DOHH2 (cell line): ENCODE measurements around the gene LDLRAD4.

Experiments used
- H3F3A ChIP-seq: fragments of 200-600 bp; sonication (generic), shearing (Covaris generic); 2 replicates; pipeline ENCODE4 v1.6.0; 2016; ENCODE audit warnings: antibody characterized with exemption, mild to moderate bottlenecking; ENCODE audit not compliant: control insufficient read depth, insufficient read depth
- H3K27ac ChIP-seq: fragments of 200-600 bp; sonication (generic); 2 replicates; pipeline ENCODE4 v1.5.1; 2014; ENCODE audit warnings: low read depth, mild to moderate bottlenecking, low read length, moderate library complexity
- H3K27me3 ChIP-seq: fragments of 200-600 bp; sonication (generic); 2 replicates; pipeline ENCODE4 v1.6.1; 2014; ENCODE audit warnings: mild to moderate bottlenecking, low read length, mixed read lengths; ENCODE audit not compliant: control insufficient read depth
- H3K36me3 ChIP-seq: fragments of 200-600 bp; sonication (generic); 2 replicates; pipeline ENCODE4 v1.6.1; 2014; ENCODE audit warnings: mild to moderate bottlenecking, low read length, moderate library complexity, mixed read lengths; ENCODE audit not compliant: control insufficient read depth
- H3K4me1 ChIP-seq: fragments of 200-600 bp; sonication (generic); 2 replicates; pipeline ENCODE4 v1.6.1; 2014; ENCODE audit warnings: mild to moderate bottlenecking, low read length, mixed read lengths; ENCODE audit not compliant: control insufficient read depth
- H3K4me2 ChIP-seq: fragments of 200-600 bp; sonication (generic); 2 replicates; pipeline ENCODE4 v1.6.0; 2014; ENCODE audit warnings: mild to moderate bottlenecking, low read length, moderate library complexity
- H3K4me3 ChIP-seq: fragments of 200-600 bp; sonication (generic); 2 replicates; pipeline ENCODE4 v1.5.1; 2014; ENCODE audit warnings: mild to moderate bottlenecking, low read length, mixed read lengths
- H3K79me2 ChIP-seq: fragments of 200-600 bp; sonication (generic); 2 replicates; pipeline ENCODE4 v1.6.1; 2014; ENCODE audit warnings: mild to moderate bottlenecking, low read length, mixed read lengths; ENCODE audit not compliant: control insufficient read depth
- H3K9me2 ChIP-seq: fragments of 200-600 bp; sonication (generic); replicated peaks from 2 replicates; pipeline ENCODE4 v1.6.1; 2014; ENCODE audit warnings: mild to moderate bottlenecking, low read length, mixed read lengths; ENCODE audit not compliant: control insufficient read depth
- H3K9me3 ChIP-seq: fragments of 200-600 bp; sonication (generic); 2 replicates; pipeline ENCODE4 v1.6.1; 2014; ENCODE audit warnings: antibody characterized with exemption, low read length, mixed read lengths; ENCODE audit not compliant: control insufficient read depth, insufficient read depth
- H4K20me1 ChIP-seq: fragments of 200-600 bp; sonication (generic); 2 replicates; pipeline ENCODE4 v1.6.0; 2014; ENCODE audit warnings: low read depth, mild to moderate bottlenecking, antibody characterized with exemption, low read length, moderate library complexity; ENCODE audit not compliant: control insufficient read depth, insufficient read depth
- EZH2phosphoT487 ChIP-seq: fragments of 200-600 bp; sonication (generic); IDR thresholded peaks from 2 replicates; pipeline ENCODE4 v1.6.1; 2017; ENCODE audit warnings: borderline replicate concordance, mild to moderate bottlenecking, antibody characterized with exemption, low read length, moderate library complexity, mixed read lengths
- TF ChIP-seq, protein P1 (sequence below): fragments of 200-600 bp; sonication (generic); IDR thresholded peaks from one replicate; pipeline ENCODE4 v1.5.1; 2014; ENCODE audit warnings: antibody characterized with exemption, mild to moderate bottlenecking, low read depth, low read length; ENCODE audit not compliant: poor library complexity, severe bottlenecking

LDLRAD4 gene

DNA sequence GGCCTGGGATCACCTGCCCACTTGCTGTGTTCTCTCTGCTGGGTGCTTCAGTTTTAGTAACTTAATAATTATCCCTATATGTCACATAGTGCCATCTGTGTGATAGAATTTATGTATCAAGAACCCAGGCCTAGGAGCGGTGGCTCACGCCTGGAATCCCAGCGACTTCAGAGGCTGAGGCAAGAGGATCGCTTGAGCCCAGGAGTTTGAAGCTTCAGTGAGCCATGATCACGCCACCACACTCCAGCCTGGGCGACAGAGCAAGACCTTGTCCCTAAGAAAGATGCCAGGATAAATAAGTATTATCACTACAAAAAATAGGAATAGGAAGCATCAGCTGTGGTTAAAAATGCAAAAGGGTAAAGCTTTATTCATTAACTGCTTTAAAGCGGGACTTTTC, 267.0 kb downstream of the LDLRAD4 start:
- Histone ChIP-seq H3K36me3 (no peaks in the 10 kb centered on the region), H3F3A (no peaks in the 10 kb centered on the region), H3K9me2 (no peaks in the 10 kb centered on the region), H3K27me3 (no peaks in the 10 kb centered on the region), H3K4me3 (no peak overlapping the region), H3K4me2 (no peak overlapping the region), H3K27ac (no peak overlapping the region), H3K79me2 (no peaks in the 10 kb centered on the region), H3K9me3 (no peaks in the 10 kb centered on the region), H4K20me1 (no peaks in the 10 kb centered on the region), H3K4me1 (no peaks in the 10 kb centered on the region)
- no peak for TF ChIP-seq EZH2phosphoT487
- TF ChIP-seq, protein P1, sequence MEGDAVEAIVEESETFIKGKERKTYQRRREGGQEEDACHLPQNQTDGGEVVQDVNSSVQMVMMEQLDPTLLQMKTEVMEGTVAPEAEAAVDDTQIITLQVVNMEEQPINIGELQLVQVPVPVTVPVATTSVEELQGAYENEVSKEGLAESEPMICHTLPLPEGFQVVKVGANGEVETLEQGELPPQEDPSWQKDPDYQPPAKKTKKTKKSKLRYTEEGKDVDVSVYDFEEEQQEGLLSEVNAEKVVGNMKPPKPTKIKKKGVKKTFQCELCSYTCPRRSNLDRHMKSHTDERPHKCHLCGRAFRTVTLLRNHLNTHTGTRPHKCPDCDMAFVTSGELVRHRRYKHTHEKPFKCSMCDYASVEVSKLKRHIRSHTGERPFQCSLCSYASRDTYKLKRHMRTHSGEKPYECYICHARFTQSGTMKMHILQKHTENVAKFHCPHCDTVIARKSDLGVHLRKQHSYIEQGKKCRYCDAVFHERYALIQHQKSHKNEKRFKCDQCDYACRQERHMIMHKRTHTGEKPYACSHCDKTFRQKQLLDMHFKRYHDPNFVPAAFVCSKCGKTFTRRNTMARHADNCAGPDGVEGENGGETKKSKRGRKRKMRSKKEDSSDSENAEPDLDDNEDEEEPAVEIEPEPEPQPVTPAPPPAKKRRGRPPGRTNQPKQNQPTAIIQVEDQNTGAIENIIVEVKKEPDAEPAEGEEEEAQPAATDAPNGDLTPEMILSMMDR, result no peak

DNA sequence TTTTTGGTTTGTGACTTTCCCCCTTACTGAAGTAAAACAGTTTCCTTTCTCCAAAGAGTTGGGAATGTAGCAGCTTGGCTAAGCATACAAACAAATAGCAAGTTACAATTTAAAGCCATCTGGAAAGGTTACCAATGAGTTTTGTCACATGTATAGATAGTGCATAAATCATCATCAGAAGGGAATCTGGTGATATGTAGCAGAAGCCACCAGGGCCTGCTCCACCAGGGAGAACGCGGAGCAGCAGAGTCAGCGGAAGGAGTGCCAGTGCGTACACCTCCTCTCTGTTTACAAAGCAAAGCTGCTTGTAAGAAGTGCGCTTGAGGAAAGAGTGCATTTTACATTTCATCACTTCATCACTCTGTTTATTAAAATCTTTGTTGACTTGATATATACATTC, 267.7 kb downstream of the LDLRAD4 start:
- H3K27ac ChIP-seq, result no peak overlapping the region
- no peaks in the 10 kb centered on the region for H3K9me2 ChIP-seq
- no peak overlapping the region for H3K4me3 ChIP-seq
- no peaks in the 10 kb centered on the region for H4K20me1 ChIP-seq
- H3K79me2 ChIP-seq, result no peaks in the 10 kb centered on the region
- no peak for TF ChIP-seq EZH2phosphoT487
- TF ChIP-seq, protein P1, result no peak
- H3F3A ChIP-seq, result no peaks in the 10 kb centered on the region
- H3K4me1 ChIP-seq, result no peaks in the 10 kb centered on the region
- H3K9me3 ChIP-seq, result no peaks in the 10 kb centered on the region
- H3K4me2 ChIP-seq, result no peak overlapping the region
- H3K36me3 ChIP-seq, result no peaks in the 10 kb centered on the region
- H3K27me3 ChIP-seq, result no peaks in the 10 kb centered on the region

DNA sequence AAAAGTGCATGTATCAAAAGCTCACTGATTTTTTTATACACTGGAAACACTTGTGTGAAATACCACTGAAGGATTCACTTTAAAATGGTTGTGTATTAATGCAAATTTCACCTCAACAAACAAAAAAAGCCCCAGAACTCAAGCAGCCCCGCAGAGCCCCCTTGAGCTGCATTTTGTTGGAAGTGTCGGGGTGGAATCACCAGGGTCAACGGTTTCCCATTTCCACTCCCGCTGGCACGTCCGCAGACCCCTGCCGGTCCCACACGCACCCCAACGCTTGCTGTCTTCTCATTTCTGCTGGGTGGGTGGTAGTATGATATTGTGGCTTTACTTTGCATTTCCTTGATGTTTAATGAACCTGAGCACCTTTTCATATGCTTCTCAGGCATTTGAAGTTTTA, 268.1 kb downstream of the LDLRAD4 start:
- no peaks in the 10 kb centered on the region for H3K79me2 ChIP-seq
- H3F3A ChIP-seq, result no peaks in the 10 kb centered on the region
- H3K4me2 ChIP-seq, result no peak overlapping the region
- H3K36me3 ChIP-seq, result no peaks in the 10 kb centered on the region
- H3K9me3 ChIP-seq, result no peaks in the 10 kb centered on the region
- H3K4me3 ChIP-seq, result no peak overlapping the region
- no peak for TF ChIP-seq EZH2phosphoT487
- TF ChIP-seq, protein P1, result no peak
- H3K9me2 ChIP-seq, result no peaks in the 10 kb centered on the region
- H4K20me1 ChIP-seq, result no peaks in the 10 kb centered on the region
- H3K27ac ChIP-seq, result no peak overlapping the region
- H3K27me3 ChIP-seq, result no peaks in the 10 kb centered on the region
- H3K4me1 ChIP-seq, result no peaks in the 10 kb centered on the region

DNA sequence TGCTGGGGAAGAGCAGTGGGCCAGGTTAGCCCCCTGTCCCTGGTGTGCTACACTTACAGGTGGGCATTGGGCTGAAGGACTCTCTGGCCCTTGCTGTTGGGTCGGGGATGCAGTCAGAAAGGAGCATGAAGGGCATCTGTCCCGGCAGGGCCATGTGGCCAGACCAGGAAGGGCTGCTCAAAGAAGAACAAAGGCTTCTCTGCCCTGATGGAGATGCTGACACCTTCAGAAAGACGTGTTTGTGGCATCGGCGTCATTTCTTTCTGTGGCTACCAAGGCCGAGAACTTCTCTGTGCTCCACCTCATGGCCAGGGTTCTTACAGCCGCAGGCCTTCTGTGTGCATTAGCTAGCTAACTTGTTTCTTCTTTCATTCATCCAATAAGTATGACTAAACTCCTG, 268.7 kb downstream of the LDLRAD4 start:
- Histone ChIP-seq H3K9me3 (no peaks in the 10 kb centered on the region), H3K4me1 (no peaks in the 10 kb centered on the region), H3F3A (no peaks in the 10 kb centered on the region), H4K20me1 (no peaks in the 10 kb centered on the region), H3K79me2 (no peaks in the 10 kb centered on the region), H3K27ac (no peak overlapping the region), H3K36me3 (no peaks in the 10 kb centered on the region), H3K4me2 (no peak overlapping the region), H3K4me3 (no peak overlapping the region), H3K9me2 (no peaks in the 10 kb centered on the region), H3K27me3 (no peaks in the 10 kb centered on the region)
- no peak for TF ChIP-seq EZH2phosphoT487
